ENCODE measurements around the gene PAGR1. TPM values are rescaled to one million over a fixed set of nuclear protein-coding genes. Genes with fewer than 3 reads are reported as not detected.

Gene PAGR1
- polyA plus RNA-seq, 1 of the 3 experiments (the other 2 are of a cell fraction): 57.7 TPM

DNA sequence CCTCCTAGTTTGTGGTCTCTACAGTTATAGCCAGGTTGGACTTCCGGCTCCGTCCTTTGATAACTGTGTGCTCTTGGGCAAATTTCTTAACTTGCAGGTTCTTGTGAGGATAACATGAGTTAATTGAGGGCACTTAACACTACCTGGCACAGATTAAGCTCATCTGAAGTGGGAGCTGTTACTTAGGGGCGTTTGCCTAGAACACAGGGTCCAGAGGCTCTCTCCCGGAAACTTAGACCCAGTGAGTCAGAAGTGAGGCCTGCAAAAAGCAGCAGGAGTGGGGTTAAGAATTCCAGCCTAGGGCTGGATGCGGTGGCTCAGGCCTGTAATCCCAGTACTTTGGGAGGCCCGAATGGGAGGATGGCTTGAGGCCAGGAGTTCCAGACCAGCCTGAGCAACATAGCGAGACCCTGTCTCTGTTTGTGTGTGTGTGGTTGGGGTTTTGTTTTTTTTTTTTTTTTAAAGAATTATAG is 5.7 kb downstream of the PAGR1 start:
- POLR2A ChIA-PET: interaction anchor here (0.8 kb wide), 1 partner anchor 27 kb away, joined by 3 read pairs; no protein-coding TSS in a partner anchor
- Histone ChIP-seq H3K36me3 (replicated peaks in 1 of 2; ENCODE audit: control insufficient read depth in 1 of 2, insufficient read depth in 2 of 2, low read length in 1 of 2) (peaks cover 6 to 19% of the 10 kb centered on the region in 2 experiments), H3K79me2 (ENCODE audit: insufficient read depth) (peaks cover 86% of the 10 kb centered on the region), H2AFZ (ENCODE audit: low read depth) (no peak overlapping the region), H3F3A (replicated peaks; ENCODE audit: insufficient read depth) (peaks cover 58% of the 10 kb centered on the region), H4K20me1 (ENCODE audit: insufficient read depth) (no peaks in the 10 kb centered on the region), H3K27ac (ENCODE audit: low read depth in 2 of 2, low read length in 1 of 2) (peak overlapping the region; percentile 44 to 97), H3K4me1 (ENCODE audit: control insufficient read depth in 1 of 2, insufficient read depth in 2 of 2, low read depth in 1 of 2, low read length in 1 of 2) (peaks cover 36 to 41% of the 10 kb centered on the region in 2 experiments; a peak in 3 of 4 replicates), H3K4me2 (peak overlapping the region; percentile 86), H3K27me3 (ENCODE audit: insufficient read depth) (no peaks in the 10 kb centered on the region), H3K9me2 (no peaks in the 10 kb centered on the region), H3K9me3 (no peaks in the 10 kb centered on the region), H3K4me3 (ENCODE audit: low read depth in 2 of 2, low read length in 1 of 2) (peak overlapping the region; percentile 59 to 93; a peak in 3 of 4 replicates), H3K9ac (peak overlapping the region; percentile 72)
- DNase-seq: no peak
- CTCF ChIA-PET: interaction anchor here (1.0 to 14.0 kb wide), 2 partner anchors 25 to 229 kb away, joined by 3 to 129 read pairs; no protein-coding TSS in a partner anchor
- 47% methylated on average over 4 of the region's 7 CpGs for WGBS (ENCODE audit: low lambda C conversion rate)
- TF ChIP-seq ELF1 (IDR thresholded peaks at IDR 0.05) (no peak; the same call in 1 of the 2 replicates), CHD2 (IDR thresholded peaks at IDR 0.05; ENCODE audit: low read length, partially characterized antibody) (no peak), IRF3 (IDR thresholded peaks at IDR 0.05; ENCODE audit: low read depth, low read length) (no peak), JUND (IDR thresholded peaks at IDR 0.05) (peak; percentile 50; the same call in 1 of the 2 replicates), NFIC (IDR thresholded peaks at IDR 0.05; ENCODE audit: borderline replicate concordance) (no peak), TCF12 (IDR thresholded peaks at IDR 0.05) (0 out of 2 replicates have a peak, but pooled peaks have one; percentile 47), REST (IDR thresholded peaks at IDR 0.05; ENCODE audit: low read depth, low read length) (0 out of 2 replicates have a peak, but pooled peaks have one; percentile 5), MAX (IDR thresholded peaks at IDR 0.05; ENCODE audit: low read depth) (0 out of 2 replicates have a peak, but pooled peaks have one; percentile 30), RXRA (IDR thresholded peaks at IDR 0.05; ENCODE audit: borderline replicate concordance, low read depth) (no peak), TEAD4 (IDR thresholded peaks at IDR 0.05; ENCODE audit: borderline replicate concordance, insufficient read depth) (no peak), RCOR1 (IDR thresholded peaks at IDR 0.05; ENCODE audit: low read length) (no peak), YY1 (IDR thresholded peaks at IDR 0.05; ENCODE audit: low read depth) (no peak), FOSL2 (IDR thresholded peaks at IDR 0.05; ENCODE audit: borderline replicate concordance, low read depth) (peak; percentile 61; the same call in 1 of the 2 replicates), SIN3A (IDR thresholded peaks at IDR 0.05; ENCODE audit: borderline replicate concordance, low read depth, low read length) (0 out of 2 replicates have a peak, but pooled peaks have one; percentile 41), EP300 (IDR thresholded peaks at IDR 0.05; ENCODE audit: borderline replicate concordance in 1 of 2, low read depth in 1 of 2, low read length in 1 of 2) (0 out of 4 replicates have a peak, but pooled peaks of 1 of the 2 experiments have one; percentile 5), POLR2AphosphoS5 (IDR thresholded peaks at IDR 0.05; ENCODE audit: low read depth, low read length) (no peak)
- TF ChIP-seq, protein P1, sequence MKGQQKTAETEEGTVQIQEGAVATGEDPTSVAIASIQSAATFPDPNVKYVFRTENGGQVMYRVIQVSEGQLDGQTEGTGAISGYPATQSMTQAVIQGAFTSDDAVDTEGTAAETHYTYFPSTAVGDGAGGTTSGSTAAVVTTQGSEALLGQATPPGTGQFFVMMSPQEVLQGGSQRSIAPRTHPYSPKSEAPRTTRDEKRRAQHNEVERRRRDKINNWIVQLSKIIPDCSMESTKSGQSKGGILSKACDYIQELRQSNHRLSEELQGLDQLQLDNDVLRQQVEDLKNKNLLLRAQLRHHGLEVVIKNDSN (IDR thresholded peaks at IDR 0.05; ENCODE audit: borderline replicate concordance, low read depth): no peak
- TF ChIP-seq, protein P2, sequence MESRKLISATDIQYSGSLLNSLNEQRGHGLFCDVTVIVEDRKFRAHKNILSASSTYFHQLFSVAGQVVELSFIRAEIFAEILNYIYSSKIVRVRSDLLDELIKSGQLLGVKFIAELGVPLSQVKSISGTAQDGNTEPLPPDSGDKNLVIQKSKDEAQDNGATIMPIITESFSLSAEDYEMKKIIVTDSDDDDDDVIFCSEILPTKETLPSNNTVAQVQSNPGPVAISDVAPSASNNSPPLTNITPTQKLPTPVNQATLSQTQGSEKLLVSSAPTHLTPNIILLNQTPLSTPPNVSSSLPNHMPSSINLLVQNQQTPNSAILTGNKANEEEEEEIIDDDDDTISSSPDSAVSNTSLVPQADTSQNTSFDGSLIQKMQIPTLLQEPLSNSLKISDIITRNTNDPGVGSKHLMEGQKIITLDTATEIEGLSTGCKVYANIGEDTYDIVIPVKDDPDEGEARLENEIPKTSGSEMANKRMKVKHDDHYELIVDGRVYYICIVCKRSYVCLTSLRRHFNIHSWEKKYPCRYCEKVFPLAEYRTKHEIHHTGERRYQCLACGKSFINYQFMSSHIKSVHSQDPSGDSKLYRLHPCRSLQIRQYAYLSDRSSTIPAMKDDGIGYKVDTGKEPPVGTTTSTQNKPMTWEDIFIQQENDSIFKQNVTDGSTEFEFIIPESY (IDR thresholded peaks at IDR 0.05; ENCODE audit: borderline replicate concordance, low read depth): no peak
- TF ChIP-seq, protein P3, sequence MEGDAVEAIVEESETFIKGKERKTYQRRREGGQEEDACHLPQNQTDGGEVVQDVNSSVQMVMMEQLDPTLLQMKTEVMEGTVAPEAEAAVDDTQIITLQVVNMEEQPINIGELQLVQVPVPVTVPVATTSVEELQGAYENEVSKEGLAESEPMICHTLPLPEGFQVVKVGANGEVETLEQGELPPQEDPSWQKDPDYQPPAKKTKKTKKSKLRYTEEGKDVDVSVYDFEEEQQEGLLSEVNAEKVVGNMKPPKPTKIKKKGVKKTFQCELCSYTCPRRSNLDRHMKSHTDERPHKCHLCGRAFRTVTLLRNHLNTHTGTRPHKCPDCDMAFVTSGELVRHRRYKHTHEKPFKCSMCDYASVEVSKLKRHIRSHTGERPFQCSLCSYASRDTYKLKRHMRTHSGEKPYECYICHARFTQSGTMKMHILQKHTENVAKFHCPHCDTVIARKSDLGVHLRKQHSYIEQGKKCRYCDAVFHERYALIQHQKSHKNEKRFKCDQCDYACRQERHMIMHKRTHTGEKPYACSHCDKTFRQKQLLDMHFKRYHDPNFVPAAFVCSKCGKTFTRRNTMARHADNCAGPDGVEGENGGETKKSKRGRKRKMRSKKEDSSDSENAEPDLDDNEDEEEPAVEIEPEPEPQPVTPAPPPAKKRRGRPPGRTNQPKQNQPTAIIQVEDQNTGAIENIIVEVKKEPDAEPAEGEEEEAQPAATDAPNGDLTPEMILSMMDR (IDR thresholded peaks at IDR 0.05): no peak
